ENCODE results near the gene RNASEH2A. TPM values are rescaled to one million over a fixed set of nuclear protein-coding genes. Genes with fewer than 3 reads are reported as not detected.

RNASEH2A gene
- total RNA-seq, 1 donor from 2014 or later, result 5.1 TPM

- intact Hi-C loops (cut with DNase I), result no loop called here
- peak; percentile 6 for ATAC-seq
- DNase-seq (ENCODE audit: low spot score), result peak; percentile 77
Observed at GRCh38 chr19:12779162-12779993, 27.0 kb upstream of the RNASEH2A start.

GRCh38 chr19:12782174-12782423 is 24.3 kb upstream of the RNASEH2A start:
- DNase-seq (ENCODE audit: low spot score) (no peak), ATAC-seq (no peak)
- intact Hi-C loops (cut with DNase I), result no loop called here

- intact Hi-C loops (cut with DNase I), result no loop called here
- DNase-seq (ENCODE audit: low spot score), result peak; percentile 95
- peak; percentile 63 for ATAC-seq
Observed at GRCh38 chr19:12782424-12783290, 23.7 kb upstream of the RNASEH2A start.

- intact Hi-C loops (cut with DNase I), result no loop called here
- DNase-seq (ENCODE audit: low spot score) (no peak), ATAC-seq (no peak)
Observed at GRCh38 chr19:12783291-12783848, 23.0 kb upstream of the RNASEH2A start.

GRCh38 chr19:12783849-12784393 is 22.5 kb upstream of the RNASEH2A start:
- no peak for ATAC-seq
- intact Hi-C loops (cut with DNase I), result no loop called here
- DNase-seq (ENCODE audit: low spot score), result no peak

GRCh38 chr19:12784394-12784870 is 22.0 kb upstream of the RNASEH2A start:
- intact Hi-C loops (cut with DNase I), result no loop called here
- ATAC-seq (no peak), DNase-seq (ENCODE audit: low spot score) (no peak)

- intact Hi-C loops (cut with DNase I), result no loop called here
- ATAC-seq, result no peak
- no peak for DNase-seq (ENCODE audit: low spot score)
Observed at GRCh38 chr19:12784871-12785430, 21.4 kb upstream of the RNASEH2A start.

GRCh38 chr19:12785431-12786031 is 20.9 kb upstream of the RNASEH2A start:
- intact Hi-C loops (cut with DNase I), result no loop called here
- ATAC-seq (no peak), DNase-seq (ENCODE audit: low spot score) (no peak)

GRCh38 chr19:12786141-12786870 is 20.1 kb upstream of the RNASEH2A start:
- ATAC-seq, result peak; percentile 0
- intact Hi-C loops (cut with DNase I), result no loop called here
- DNase-seq (ENCODE audit: low spot score), result no peak

GRCh38 chr19:12786952-12787351 is 19.4 kb upstream of the RNASEH2A start:
- intact Hi-C loops (cut with DNase I), result no loop called here
- ATAC-seq (no peak), DNase-seq (ENCODE audit: low spot score) (no peak)

- ATAC-seq, result no peak
- DNase-seq (ENCODE audit: low spot score), result no peak
- intact Hi-C loops (cut with DNase I), result no loop called here
Observed at GRCh38 chr19:12787458-12787857, 18.9 kb upstream of the RNASEH2A start.

GRCh38 chr19:12788042-12788681 is 18.2 kb upstream of the RNASEH2A start:
- intact Hi-C loops (cut with DNase I), result no loop called here
- ATAC-seq (no peak), DNase-seq (ENCODE audit: low spot score) (no peak)

GRCh38 chr19:12788682-12789097 is 17.7 kb upstream of the RNASEH2A start:
- DNase-seq (ENCODE audit: low spot score) (peak; percentile 90), ATAC-seq (no peak)
- intact Hi-C loops (cut with DNase I), result no loop called here

- DNase-seq (ENCODE audit: low spot score), result peak; percentile 75
- ATAC-seq, result no peak
- intact Hi-C loops (cut with DNase I), result no loop called here
Observed at GRCh38 chr19:12789098-12789903, 17.1 kb upstream of the RNASEH2A start.

GRCh38 chr19:12789904-12790619 is 16.3 kb upstream of the RNASEH2A start:
- DNase-seq (ENCODE audit: low spot score) (peak; percentile 99), ATAC-seq (peak; percentile 71)
- intact Hi-C loops (cut with DNase I), result no loop called here

- DNase-seq (ENCODE audit: low spot score), result peak; percentile 60
- intact Hi-C loops (cut with DNase I), result no loop called here
- no peak for ATAC-seq
Observed at GRCh38 chr19:12790628-12791344, 15.6 kb upstream of the RNASEH2A start.

Data from sciatic nerve (tissue), 2 donors.